A549 (cell line): Measurements from ENCODE around the gene MAGI2. TPM values are rescaled to one million over a fixed set of nuclear protein-coding genes. Genes with fewer than 3 reads are reported as not detected.

Experiments
- ATAC-seq, 2 experiments: fragments of 200-7000 bp in 1 of 2; fragments of >200 bp in 1 of 2; cut with Nextera tagmentation in 1 of 2; cut with Tn5 transposase in 1 of 2; 3 replicates each; pipeline versions ENCODE4 v1.8.0 to v1.9.1; 2018 to 2020; ENCODE audit warnings: mild to moderate bottlenecking in 1 of 2, moderate library complexity in 1 of 2
- CTCF ChIA-PET: fragments of 300-600 bp; sonication (Branson Sonifier 250); formaldehyde crosslinking; extraction: SDS; loops from one replicate; lab custom pipeline; 2021; ENCODE audit warnings: antibody characterized with exemption, inconsistent platforms; lab: Yijun Ruan, JAX
- POLR2A ChIA-PET: fragments of 350-600 bp; formaldehyde crosslinking; extraction: SDS; loops from one replicate; lab custom pipeline; 2021; ENCODE audit warnings: antibody characterized with exemption, inconsistent platforms; lab: Yijun Ruan, JAX
- DNase-seq, 2 experiments: peaks; one replicate each; pipeline versions ENCODE4 v3.0.0 to v3.0.0-alpha.2; 2011 to 2016; ENCODE audit warnings: low read depth in 1 of 2, low spot score in 1 of 2
- FAIRE-seq: peaks from 2 replicates; lab custom pipeline; 2011; peaks lifted over from hg19 to GRCh38; lab: Jason Lieb, UNC
- H3K27ac ChIP-seq, 2 experiments: fragments of >200 bp; sonication (Bioruptor Twin); formaldehyde crosslinking; 3 replicates each; pipeline ENCODE4 v1.5.1; 2016 to 2017
- H3K4me1 ChIP-seq: fragments of >200 bp; sonication (Bioruptor Twin); formaldehyde crosslinking; 3 replicates; pipeline ENCODE4 v1.6.1; 2016
- H3K4me2 ChIP-seq: fragments of >200 bp; sonication (Bioruptor Twin); formaldehyde crosslinking; 3 replicates; pipeline ENCODE4 v1.6.1; 2016
- H3K4me3 ChIP-seq: fragments of >200 bp; sonication (Bioruptor Twin); formaldehyde crosslinking; 3 replicates; pipeline ENCODE4 v1.5.1; 2016
- H3K9me3 ChIP-seq: fragments of >200 bp; sonication (Bioruptor Twin); formaldehyde crosslinking; 3 replicates; pipeline ENCODE4 v1.6.1; 2016
- CBX8 ChIP-seq: fragments of 200-600 bp; sonication (generic); IDR thresholded peaks from 2 replicates; pipeline ENCODE4 v1.6.1; 2016
- CHD4 ChIP-seq: fragments of 200-600 bp; sonication (generic); IDR thresholded peaks from 2 replicates; pipeline ENCODE4 v1.6.1; 2016; ENCODE audit warnings: antibody characterized with exemption, mild to moderate bottlenecking, borderline replicate concordance
- CTCF ChIP-seq: fragments of >200 bp; sonication (Bioruptor Twin); formaldehyde crosslinking; IDR thresholded peaks from 3 replicates; pipeline ENCODE4 v1.5.1; 2016
- E2F6 ChIP-seq: IDR thresholded peaks from 2 replicates; pipeline ENCODE4 v1.6.1; 2012; ENCODE audit warnings: low read depth, borderline replicate concordance
- FOSL2 ChIP-seq, 2 experiments: fragments of 450-650 bp in 1 of 2; fragments of >200 bp in 1 of 2; sonication (Bioruptor Twin) in 1 of 2; formaldehyde crosslinking; IDR thresholded peaks; 2 replicates each; pipeline versions ENCODE4 v1.5.0 to v1.6.1; 2016 to 2020; ENCODE audit warnings: mild to moderate bottlenecking in 1 of 2, moderate library complexity in 1 of 2
- GATA3 ChIP-seq: IDR thresholded peaks from 2 replicates; pipeline ENCODE4 v1.6.1; 2012; ENCODE audit warnings: borderline replicate concordance
- HDAC2 ChIP-seq: fragments of 200-600 bp; sonication (generic); IDR thresholded peaks from 2 replicates; pipeline ENCODE4 v1.6.1; 2016
- HOXB13 ChIP-seq: fragments of 250-450 bp; sonication (Bioruptor Pico); IDR thresholded peaks from 2 replicates; pipeline ENCODE4 v1.5.0; 2020; ENCODE audit warnings: low read depth, mild to moderate bottlenecking, moderate library complexity
- JUN ChIP-seq, 2 experiments: fragments of >200 bp; sonication (Bioruptor Twin); formaldehyde crosslinking; IDR thresholded peaks; 2 replicates in 1 of 2; 3 replicates in 1 of 2; pipeline ENCODE4 v1.6.1; 2016 to 2017
- JUNB ChIP-seq: fragments of >200 bp; sonication (Bioruptor Twin); formaldehyde crosslinking; IDR thresholded peaks from 2 replicates; pipeline ENCODE4 v1.6.1; 2016
- KDM5A ChIP-seq: fragments of 200-600 bp; sonication (generic); IDR thresholded peaks from 2 replicates; pipeline ENCODE4 v1.6.1; 2016; ENCODE audit warnings: antibody characterized with exemption, mild to moderate bottlenecking
- MAFK ChIP-seq: fragments of 450-650 bp; IDR thresholded peaks from 2 replicates; pipeline ENCODE4 v1.6.1; 2014; ENCODE audit not compliant: partially characterized antibody
- MAZ ChIP-seq: fragments of 150-350 bp; IDR thresholded peaks from 2 replicates; pipeline ENCODE4 v1.6.1; 2014; ENCODE audit warnings: antibody characterized with exemption, low read depth, low read length, borderline replicate concordance
- MYC ChIP-seq: IDR thresholded peaks from 2 replicates; pipeline ENCODE4 v1.6.1; 2012; ENCODE audit warnings: mild to moderate bottlenecking, inconsistent platforms, low read length, improper control_type of control experiment, borderline replicate concordance
- NFE2L2 ChIP-seq: fragments of 150-350 bp; conservative IDR thresholded peaks from 2 replicates; pipeline ENCODE4 v1.6.1; 2014; ENCODE audit warnings: low read length
- NPAS2 ChIP-seq: fragments of 250-450 bp; sonication (Bioruptor Pico); IDR thresholded peaks from 2 replicates; pipeline ENCODE4 v1.8.0; 2022; ENCODE audit warnings: mild to moderate bottlenecking, moderate library complexity, borderline replicate concordance
- POLR2AphosphoS2 ChIP-seq: conservative IDR thresholded peaks from 2 replicates; pipeline ENCODE4 v1.6.1; 2012; ENCODE audit warnings: low read length, improper control_type of control experiment, inconsistent platforms
- RARB ChIP-seq: fragments of 250-450 bp; sonication (Bioruptor Pico); IDR thresholded peaks from 2 replicates; pipeline ENCODE4 v1.8.0; 2021; ENCODE audit warnings: mild to moderate bottlenecking, moderate library complexity
- RCOR1 ChIP-seq: fragments of 150-350 bp; IDR thresholded peaks from 2 replicates; pipeline ENCODE4 v1.6.1; 2014; ENCODE audit warnings: antibody characterized with exemption, low read length, low read depth
- SMC3 ChIP-seq: fragments of >200 bp; sonication (Bioruptor Twin); formaldehyde crosslinking; IDR thresholded peaks from 3 replicates; pipeline ENCODE4 v1.6.1; 2018; ENCODE audit warnings: inconsistent platforms
- ZFP36 ChIP-seq: fragments of 450-650 bp; IDR thresholded peaks from 2 replicates; pipeline ENCODE4 v1.6.1; 2014; ENCODE audit warnings: borderline replicate concordance; ENCODE audit not compliant: partially characterized antibody
- ZSCAN20 ChIP-seq: fragments of 250-450 bp; sonication (Bioruptor Pico); IDR thresholded peaks from 2 replicates; pipeline ENCODE4 v1.8.0; 2022; ENCODE audit warnings: mild to moderate bottlenecking, moderate library complexity
- WGBS: methylation state at CpG from one replicate; pipeline ENCODE4 v1.1.6; 2017; ENCODE audit errors: missing lambda C conversion rate; 5-methylcytosine and 5-hydroxymethylcytosine counted together
- polyA plus RNA-seq, 4 experiments: library from polyadenylated mRNA; depleted of rRNA in 3 of 4; stranded (reverse); fragments of >200 nt; fragmentation: RNase III in 1 of 4; extraction: RNeasy Plus Mini Kit Qiagen cat#74134 plus additional on column Dnase treatment in 1 of 4; gene quantifications; 2 replicates in 3 of 4; 3 replicates in 1 of 4; pipeline ENCODE4 v1.2.3, GENCODE V29; 2011 to 2017
- TF ChIP-seq, protein P1 (sequence below): fragments of >200 bp; sonication (Bioruptor Twin); formaldehyde crosslinking; IDR thresholded peaks from 2 replicates; pipeline ENCODE4 v1.6.1; 2016

MAGI2 gene
- polyA plus RNA-seq, 2 of the 4 experiments (the other 2 are of a cell fraction): 0.48 to 0.81 TPM

- TF ChIP-seq, protein P1, sequence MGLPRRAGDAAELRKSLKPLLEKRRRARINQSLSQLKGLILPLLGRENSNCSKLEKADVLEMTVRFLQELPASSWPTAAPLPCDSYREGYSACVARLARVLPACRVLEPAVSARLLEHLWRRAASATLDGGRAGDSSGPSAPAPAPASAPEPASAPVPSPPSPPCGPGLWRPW: no peak
- TF ChIP-seq GATA3 (no peak), ZSCAN20 (CRISPR knock-in tag) (no peak)
Measured at GRCh38 chr7:78479348-78479747, 974.1 kb downstream of the MAGI2 start (continued).

DNA sequence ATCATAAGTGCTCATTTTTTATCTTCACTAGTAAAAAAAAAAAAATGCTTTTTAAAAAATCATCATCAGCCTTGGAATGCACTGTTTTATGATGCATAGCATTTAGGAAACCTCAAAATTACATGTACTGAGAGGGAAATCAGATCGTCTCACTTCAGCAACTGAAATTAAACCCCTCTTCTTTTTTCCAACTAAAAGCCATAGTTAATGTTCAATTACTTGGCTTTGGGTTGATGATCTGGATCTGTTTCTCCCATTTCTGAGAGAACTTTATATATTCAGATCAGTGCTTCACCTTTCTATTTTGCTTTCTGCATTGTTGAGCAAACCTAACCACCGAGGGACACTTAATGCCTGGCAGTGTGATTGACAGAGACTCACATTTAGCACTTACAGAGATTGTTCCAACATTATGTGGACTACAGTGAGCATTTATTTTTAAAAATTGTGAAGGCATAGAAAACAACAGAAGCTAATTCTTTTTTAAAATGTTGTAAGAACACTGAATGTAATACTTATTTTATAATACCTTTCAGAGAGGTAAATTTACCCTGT is 976.5 kb downstream of the MAGI2 start:
- WGBS: 5% methylated on average over 2 of the region's 2 CpGs
- POLR2A ChIA-PET: no interaction called here
- Histone ChIP-seq H3K4me3 (no peak overlapping the region), H3K4me1 (no peaks in the 10 kb centered on the region), H3K4me2 (no peak overlapping the region), H3K27ac (no peak overlapping the region)
- CTCF ChIA-PET: no interaction called here
- FAIRE-seq (no peak), DNase-seq (no peak), ATAC-seq (no peak)
- TF ChIP-seq CHD4: no peak
- TF ChIP-seq POLR2AphosphoS2: no peak
- TF ChIP-seq JUNB: no peak
- TF ChIP-seq E2F6: no peak
- no peak for TF ChIP-seq MYC
- no peak for TF ChIP-seq CTCF
- no peak for TF ChIP-seq RCOR1
- no peak for TF ChIP-seq NPAS2 (CRISPR knock-in tag)
- no peak for TF ChIP-seq MAZ
- TF ChIP-seq KDM5A: no peak
- no peak for TF ChIP-seq MAFK
- no peak for TF ChIP-seq JUN (IDR thresholded peaks at IDR 0.05)
- no peak for TF ChIP-seq HDAC2
- TF ChIP-seq CBX8: no peak
- TF ChIP-seq FOSL2 (IDR thresholded peaks at IDR 0.05): no peak
- TF ChIP-seq FOSL2 (CRISPR knock-in tag; IDR thresholded peaks at IDR 0.05): no peak
- no peak for TF ChIP-seq RARB
- TF ChIP-seq, all 56 proteins: peak for 0
- H3K9me3 ChIP-seq: no peaks in the 10 kb centered on the region

- ATAC-seq (no peak), FAIRE-seq (no peak), DNase-seq (no peak)
- POLR2A ChIA-PET: no interaction called here
- Histone ChIP-seq H3K4me1 (no peaks in the 10 kb centered on the region), H3K4me3 (no peak overlapping the region), H3K27ac (no peak overlapping the region), H3K9me3 (no peaks in the 10 kb centered on the region), H3K4me2 (no peak overlapping the region)
- 0% methylated on average over 5 of the region's 5 CpGs for WGBS
- CTCF ChIA-PET: no interaction called here
- no peak for TF ChIP-seq ZFP36
- TF ChIP-seq NFE2L2: no peak
- no peak for TF ChIP-seq HOXB13 (CRISPR knock-in tag)
- TF ChIP-seq SMC3: no peak
- TF ChIP-seq CHD4: no peak
- TF ChIP-seq NPAS2 (CRISPR knock-in tag): no peak
- TF ChIP-seq CTCF: no peak
Measured at GRCh38 chr7:78473571-78474301, 979.7 kb downstream of the MAGI2 start.
